Cerebellar nuclear complex (tissue), 1 donor: ENCODE measurements around the gene RALGAPA2.

Experiments used
- DNase-seq, 2 experiments: peaks; one replicate each; lab custom pipeline; 2025; lab: John Stamatoyannopoulos, UW

RALGAPA2 gene

DNA sequence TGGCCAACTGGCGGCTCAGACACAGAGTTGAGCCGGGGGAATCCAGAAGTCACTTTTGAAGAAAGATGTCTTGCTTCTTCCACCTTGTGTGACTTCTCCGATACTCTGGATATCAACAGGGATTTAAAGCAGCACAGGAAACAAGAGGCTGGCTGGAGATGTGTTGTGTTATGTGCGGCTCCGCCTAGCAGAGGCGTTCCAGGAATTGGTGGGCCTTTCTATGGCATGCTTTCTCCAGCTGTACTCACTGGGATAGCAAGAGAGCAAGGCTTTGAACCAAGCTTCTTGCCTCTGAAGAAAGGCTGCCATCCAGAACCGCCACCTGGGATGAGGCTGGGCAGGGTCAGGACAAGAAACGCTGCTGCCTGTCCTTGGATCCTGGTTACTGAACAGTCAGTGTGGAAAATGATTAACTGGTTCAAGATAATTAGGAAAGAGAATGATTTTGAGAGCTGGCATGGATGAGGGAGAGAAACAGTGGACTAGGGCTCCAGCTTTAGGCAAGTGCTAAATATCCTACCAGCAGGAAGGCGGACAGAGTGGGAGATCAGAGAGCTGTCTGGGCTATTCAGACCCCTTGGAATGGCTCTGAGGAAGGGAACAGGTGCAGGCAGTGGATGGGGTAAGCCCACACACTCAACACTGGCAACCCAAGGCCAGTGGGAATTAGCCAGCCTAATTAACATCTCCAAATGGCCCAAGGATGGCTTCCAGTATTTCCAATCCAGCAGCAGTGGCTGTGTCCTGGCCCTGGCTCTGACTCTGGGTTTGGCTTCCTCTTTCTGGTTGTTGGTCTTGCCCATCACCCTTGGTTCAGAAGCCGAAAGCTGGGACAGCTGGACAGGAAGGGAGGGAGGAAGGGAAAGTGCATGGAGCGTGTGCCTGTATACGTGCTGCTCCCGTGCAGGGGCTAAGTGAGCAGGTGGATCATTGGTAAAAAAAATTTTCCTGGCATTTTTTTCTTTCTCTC lies 312.6 kb downstream of the RALGAPA2 start:
- DNase-seq = no peak

DNA sequence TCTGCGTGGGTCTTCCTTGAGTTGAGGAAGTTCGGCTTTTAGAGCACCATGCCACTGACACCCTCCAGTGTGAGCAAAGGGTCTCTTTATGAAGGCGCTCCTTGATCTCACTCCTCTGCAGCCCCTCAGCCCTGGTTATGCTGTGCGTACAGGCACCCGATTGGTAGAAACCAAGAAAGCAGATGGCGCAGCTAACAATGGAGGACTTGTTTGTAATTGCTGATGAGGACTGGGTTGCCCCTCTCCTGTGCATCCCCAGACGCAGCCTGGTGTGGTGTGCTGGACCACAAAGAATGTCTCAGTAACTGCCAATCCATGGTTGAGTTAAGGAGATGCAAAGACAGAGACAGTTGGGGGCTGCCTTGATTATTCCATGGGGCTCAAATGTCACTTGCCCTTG lies 314.3 kb downstream of the RALGAPA2 start:
- DNase-seq = no peak

DNA sequence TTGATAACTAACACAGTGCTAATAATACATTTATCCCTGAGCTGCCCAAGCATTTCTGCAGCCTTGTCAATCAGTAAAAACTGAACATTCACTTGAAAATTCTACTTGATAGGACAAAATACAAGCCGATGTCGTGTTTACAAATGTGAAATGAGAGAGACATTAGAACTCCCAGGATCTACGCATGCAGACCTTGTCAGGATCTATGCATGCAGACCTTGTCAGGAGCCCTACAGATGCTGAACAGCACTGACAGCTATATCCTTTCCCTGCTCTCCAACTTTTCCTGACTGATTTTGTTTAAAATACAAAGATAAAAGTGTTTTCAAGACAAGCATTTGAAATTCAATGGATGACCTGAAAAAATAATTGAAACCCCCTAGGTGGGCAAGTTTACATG lies 315.6 kb downstream of the RALGAPA2 start:
- DNase-seq = no peak

DNA sequence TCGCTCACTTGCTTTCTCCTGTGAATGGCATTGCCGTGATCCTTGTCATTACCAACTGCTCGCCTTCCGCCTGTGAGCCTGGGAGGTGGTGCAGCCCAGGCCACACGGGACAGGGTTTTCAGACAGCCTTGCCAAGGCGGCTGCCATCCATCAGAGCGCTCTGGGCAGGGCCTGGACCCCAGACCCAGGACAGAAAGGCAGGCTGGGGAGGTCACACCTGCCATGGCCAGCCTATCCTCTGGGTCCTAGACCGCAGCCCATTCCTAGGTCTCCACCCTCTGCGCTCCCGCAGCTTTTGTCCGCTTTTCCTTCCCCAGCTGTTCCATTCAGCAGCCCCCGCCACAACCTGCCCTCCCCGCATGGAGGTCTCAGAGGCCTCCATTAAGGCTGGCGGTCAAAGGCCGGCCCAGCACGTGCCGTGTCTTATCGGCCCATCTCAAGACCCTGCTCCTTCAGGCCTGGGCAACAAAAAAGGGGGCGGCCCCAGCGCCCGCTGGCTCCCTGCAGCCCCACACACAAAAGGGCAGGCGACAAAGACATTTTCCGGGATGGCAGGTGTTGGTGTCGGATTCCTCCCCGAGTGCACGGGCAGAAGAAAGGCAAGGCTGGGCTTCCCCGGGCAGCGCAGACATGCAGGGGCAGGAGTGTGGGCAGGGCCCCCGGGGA lies 316.4 kb downstream of the RALGAPA2 start:
- no peak for DNase-seq

DNA sequence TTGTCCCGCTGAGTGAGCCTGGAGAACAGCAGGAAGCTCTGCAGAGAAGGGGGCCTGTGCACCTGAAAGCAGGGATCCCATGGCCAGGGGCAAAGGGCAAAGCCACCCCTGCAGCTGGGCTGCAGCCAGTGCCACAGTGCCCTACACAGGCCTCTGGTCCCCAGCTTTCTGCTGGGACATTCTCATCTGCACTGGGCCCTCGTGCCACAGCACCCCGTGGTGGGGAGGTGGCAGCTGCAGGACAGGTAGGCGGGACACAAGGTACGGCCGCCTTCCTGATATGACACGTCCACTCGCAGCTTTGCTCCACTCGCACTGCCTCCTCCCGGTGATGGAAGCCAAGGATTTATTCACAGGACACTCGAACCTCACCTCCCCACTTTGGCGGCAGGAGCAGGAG lies 317.4 kb downstream of the RALGAPA2 start:
- DNase-seq = no peak

DNA sequence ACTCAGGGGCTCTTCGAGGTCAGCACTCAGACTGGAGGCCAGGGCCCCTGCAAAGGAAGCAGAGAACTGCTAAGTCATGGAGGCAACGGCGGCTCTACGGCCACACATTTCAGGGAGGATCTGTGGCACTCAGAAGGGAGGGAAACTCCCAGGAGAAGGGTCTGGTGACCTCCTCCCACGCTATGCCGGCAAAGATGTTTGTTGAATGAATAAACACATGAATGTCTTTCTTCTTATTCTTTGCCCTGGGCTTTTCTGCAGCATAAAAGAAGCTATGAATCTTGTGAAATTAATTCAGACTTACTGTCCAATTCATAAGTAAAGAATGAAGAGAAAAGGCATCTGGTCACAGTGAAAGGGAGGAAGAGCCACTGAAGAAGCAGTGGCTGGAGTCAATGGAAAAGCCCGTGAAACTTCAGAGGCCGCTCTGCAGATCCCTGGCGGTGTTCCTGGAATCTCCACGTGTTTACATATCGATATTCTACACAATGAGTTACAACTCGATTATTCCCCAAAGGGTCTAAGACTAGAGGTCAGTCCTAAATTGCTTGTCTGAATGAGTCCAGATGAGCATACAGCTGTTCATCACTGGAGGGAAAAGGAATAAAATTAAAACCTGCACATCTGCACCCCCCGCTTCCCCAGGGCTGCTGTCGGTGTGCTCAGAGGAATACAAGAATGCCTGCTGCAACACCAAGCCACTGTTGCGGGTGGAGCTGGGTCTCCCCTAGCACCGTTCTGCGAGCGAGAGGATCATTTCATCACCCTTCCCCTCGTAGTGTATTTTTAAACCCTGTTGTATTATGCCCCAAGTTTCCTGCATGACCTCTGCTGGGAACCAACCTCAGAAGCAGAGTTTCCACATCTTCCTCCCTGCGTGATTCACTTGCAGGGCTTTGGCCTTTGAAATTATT lies 319.0 kb downstream of the RALGAPA2 start:
- DNase-seq = no peak

DNA sequence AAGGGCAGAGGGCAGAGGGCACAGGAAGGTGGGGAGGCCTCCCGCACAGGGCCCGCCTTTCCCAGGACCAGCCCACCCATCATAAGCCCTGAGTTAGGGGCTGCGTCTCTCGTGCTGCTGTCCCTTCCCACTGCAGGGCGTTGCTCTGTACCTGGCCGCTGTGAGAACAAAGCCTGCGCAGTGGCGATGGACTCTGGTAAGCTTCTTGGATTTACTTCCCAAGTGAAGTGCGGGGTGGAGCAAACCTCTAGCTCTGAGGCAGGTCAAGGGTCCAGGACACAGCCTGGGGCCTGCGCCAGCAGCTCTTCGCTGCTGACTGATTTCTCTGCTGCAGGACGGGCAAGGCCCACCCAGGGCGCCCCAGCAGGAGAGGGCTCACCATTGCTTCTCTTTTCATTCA lies 320.7 kb downstream of the RALGAPA2 start:
- no peak for DNase-seq

DNA sequence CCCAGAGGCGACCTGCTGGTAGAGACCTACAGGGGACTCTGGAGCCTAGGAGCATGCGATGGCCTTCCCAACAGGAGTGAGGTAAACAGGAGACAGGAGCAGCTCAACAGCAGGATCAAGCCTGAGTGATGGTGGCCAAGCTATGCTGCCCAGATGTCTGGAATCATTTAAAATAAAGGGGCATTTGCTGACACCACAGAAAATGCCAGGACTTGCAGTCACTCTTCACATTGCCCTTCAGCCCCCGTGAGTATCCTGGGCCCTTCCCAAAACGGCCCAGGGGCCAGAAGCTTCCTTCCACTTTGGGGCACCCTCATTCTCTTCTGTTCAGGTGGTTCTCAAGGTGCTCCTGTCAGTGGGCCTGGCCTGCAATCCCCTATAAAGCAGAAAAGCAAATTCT lies 321.3 kb downstream of the RALGAPA2 start:
- DNase-seq = no peak

DNA sequence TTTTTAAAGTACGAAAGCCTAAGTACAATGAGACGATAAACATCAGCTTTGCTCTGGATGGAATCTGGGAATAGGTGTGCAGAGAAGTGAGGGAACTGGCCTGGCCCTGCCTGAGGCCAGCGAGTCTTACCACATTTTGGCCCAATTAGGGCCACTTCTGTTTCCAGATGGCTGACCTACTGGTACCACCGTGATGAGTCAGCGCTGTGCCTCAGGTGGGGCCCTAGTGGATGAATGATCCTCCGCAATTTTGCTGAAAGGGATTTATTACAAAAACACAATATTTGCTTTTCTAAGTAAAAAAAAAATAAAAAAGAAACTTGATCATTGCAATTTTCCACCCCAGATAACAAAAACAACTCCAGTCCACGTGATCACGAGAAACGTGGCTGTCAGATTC lies 322.1 kb downstream of the RALGAPA2 start:
- no peak for DNase-seq

DNA sequence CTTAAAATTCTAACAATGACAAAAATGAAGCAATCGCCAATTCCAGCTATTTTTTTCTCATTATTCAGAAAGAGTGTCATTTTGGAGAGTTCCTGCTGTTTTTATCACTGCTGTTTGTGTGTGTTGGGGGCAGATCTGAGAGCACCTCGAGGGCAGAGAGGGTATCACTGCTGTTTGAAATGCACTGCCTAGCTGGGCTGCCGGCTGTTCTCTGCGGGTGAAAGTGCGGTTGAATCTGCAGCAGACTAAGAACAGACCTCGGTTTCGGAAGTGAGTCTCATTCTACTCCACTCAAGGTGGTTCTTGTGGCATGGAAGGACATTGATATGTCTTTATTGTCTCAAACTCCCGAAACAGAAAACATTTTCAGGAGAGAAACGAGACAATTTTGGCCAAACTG lies 326.3 kb downstream of the RALGAPA2 start:
- DNase-seq = no peak

DNA sequence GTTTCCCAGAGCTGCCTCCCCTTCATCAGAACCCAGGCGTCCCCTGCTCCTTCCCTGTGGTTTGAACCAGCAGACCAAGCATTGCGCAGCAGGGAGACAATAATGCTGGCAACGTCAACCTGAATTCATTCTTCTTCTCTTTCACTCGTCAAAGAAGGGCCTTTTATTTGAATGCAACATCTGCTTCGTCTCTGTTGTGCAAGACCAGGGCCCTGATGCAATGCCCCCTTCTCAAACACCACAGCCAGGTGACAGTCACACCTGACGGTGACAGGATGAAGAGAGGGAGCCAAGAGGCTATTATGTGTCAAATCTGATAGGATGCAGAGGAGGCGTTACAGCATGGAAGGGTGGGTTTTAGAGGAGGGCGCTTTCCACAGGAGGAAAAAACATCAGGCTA lies 336.6 kb downstream of the RALGAPA2 start:
- DNase-seq = no peak

DNA sequence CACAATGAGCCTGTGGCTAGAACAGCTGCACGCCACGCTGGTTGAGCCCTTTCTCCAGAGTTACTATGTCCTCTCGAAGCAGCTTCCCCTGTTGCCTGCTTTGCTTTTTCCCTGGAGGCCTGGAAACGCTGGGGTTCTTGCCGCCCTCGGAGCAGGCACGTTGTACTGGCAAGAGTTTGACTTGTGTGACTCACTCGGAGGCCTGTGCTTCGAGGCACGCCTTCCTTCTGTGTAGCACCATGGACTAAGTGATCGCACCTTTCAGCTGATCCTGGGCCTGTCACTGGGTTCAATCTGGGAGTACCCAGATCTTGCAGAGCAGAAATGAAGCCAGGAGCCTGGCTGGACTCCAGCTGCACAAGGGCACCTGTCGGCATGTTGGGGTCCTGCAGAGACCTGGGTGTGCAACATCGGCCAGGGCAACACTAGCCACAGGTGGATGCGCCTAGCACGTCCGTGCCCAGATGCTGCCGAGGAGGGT lies 339.3 kb downstream of the RALGAPA2 start:
- no peak for DNase-seq

DNA sequence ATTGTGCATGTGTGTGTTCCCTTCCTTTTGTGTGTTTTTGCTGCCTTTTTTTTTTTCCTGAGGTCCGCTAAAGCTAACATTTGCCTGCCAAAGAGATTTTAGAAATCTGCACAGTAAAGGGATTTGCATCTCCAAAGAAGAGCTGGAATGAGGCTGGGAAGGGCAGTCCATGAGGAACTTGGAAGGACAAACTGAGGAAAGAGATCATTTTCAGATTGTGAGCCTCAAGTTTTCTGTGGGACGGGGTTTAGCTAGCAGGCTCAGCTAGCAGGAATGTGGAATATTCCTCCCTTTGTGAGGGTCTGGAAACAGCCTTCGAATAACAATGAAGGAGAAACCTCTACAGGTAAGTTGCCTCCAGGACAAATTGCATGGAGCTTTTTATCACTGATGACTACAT lies 340.8 kb downstream of the RALGAPA2 start:
- DNase-seq = no peak

DNA sequence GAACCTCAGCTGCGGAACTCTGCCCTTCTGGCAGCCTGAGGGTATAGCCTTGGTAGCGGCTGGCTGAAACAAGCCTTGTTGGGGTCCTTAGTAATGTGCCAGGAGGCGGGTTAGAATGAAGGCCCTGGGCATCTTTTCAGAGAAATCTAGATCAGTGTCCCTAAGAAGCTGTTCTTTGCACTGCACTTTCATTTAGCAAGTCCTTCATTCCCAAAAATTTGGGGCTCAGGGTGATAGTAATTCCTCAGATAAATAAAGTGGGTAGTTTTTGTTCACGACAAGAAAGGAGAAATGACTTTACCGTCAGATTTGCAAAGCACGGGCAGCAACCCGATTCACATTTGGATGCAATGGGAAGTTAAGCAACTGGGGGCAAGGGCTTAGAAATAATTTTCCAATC lies 341.4 kb downstream of the RALGAPA2 start:
- no peak for DNase-seq

DNA sequence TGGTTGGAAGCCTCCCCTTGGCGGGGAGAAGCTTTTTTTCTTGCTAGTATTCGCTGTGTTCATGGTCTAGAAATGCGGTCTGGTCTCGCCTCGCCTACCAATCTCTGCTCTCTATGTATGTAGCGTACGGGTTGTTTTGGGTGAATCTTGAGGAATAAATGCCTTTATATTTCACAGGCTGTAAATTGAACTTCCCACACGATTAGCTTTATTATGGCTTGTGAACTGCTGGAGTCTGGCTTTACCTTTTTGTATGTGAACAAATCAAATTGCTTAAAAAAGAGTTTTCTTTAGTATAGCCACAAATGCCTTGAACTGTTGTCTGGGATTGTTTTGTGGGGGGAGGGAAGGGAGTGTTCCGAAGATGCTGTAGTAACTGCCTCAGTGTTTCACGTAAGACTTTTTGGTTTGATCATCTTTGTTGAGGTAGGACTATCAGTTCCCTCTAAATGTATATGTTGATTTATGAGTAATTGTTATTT lies 342.3 kb downstream of the RALGAPA2 start:
- DNase-seq = peak in 1 of 2 experiments; percentile 37

DNA sequence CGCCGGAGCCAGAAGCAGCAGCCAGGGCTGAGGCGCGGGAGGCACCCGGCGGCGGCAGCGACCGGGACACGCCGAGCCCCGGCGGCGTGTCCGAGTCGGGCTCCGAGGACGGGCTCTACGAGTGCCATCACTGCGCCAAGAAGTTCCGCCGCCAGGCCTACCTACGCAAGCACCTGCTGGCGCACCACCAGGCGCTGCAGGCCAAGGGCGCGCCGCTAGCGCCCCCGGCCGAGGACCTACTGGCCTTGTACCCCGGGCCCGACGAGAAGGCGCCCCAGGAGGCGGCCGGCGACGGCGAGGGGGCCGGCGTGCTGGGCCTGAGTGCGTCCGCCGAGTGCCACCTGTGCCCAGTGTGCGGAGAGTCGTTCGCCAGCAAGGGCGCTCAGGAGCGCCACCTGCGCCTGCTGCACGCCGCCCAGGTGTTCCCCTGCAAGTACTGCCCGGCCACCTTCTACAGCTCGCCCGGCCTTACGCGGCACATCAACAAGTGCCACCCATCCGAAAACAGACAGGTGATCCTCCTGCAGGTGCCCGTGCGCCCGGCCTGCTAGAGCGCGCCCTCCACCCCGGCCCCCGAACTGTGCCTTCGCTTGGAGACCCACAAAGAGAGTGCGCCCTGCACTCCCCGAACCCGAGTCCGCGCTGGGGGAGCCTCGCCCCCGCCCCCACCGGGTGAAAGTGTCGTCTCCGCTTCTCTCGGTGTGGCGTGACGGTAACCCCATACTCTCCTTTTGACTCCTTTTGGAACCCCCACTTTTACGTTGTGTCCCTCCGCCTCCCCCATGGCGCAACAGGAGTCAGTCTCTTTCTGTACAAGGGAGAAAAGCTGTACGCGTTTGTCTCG lies 343.0 kb downstream of the RALGAPA2 start:
- peak in 1 of 2 experiments; percentile 54 for DNase-seq

DNA sequence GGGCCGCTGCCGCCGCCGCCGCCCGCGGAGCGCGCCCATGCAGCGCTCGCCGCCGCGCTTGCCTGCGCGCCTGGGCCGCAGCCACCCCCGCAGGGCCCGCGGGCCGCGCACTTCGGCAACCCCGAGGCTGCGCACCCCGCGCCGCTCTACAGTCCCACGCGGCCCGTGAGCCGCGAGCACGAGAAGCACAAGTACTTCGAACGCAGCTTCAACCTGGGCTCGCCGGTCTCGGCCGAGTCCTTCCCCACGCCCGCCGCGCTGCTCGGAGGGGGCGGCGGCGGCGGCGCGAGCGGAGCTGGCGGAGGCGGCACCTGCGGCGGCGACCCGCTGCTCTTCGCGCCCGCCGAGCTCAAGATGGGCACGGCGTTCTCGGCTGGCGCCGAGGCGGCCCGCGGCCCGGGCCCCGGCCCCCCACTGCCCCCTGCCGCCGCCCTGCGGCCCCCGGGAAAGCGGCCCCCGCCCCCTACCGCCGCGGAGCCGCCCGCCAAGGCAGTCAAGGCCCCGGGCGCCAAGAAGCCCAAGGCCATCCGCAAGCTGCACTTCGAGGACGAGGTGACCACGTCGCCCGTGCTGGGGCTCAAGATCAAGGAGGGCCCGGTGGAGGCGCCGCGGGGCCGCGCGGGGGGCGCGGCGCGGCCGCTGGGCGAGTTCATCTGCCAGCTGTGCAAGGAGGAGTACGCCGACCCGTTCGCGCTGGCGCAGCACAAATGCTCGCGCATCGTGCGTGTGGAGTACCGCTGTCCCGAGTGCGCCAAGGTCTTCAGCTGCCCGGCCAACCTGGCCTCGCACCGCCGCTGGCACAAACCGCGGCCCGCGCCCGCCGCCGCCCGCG lies 343.8 kb downstream of the RALGAPA2 start:
- no peak for DNase-seq

DNA sequence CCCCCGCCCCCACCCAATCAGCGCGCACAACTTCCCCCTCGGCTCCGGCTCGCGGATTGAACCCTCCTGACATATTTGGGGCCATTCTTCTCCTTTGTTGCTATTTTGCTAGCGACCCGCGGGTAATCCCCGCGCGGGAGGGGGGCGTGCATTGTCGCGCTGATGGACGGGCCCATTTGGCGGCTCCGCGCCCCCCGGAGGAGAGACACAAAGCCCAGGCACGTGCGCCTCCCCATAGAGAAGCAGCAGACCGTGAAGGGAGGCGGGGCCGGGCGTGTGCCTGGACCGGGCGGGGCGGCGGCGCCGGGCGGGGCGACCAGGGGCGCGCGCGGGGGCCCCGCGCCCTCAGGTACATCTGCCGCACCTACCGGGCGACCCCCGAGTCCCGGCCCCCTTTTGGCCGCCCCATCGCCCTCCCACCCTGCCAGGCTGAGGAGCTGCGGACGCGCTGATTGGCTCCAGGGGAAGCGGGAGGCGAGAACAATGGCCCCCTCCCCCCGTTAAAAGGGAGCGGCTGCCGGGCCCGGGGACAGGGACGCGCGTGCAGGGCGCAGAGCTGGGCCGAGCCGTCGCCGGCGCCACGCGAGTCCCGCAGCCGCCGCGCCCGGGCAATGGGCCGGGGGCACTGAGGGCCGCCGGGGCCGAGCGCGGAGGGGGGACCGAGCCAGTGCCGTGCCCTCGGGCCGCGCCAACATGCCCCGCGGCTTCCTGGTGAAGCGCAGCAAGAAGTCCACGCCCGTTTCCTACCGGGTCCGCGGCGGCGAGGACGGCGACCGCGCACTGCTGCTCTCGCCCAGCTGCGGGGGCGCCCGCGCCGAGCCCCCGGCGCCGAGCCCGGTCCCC lies 344.6 kb downstream of the RALGAPA2 start, which contains the start of gene INSM1:
INSM1 (plus strand) TSS at position 530 of the 843 bp plus-strand sequence; CDS start at position 694, 164 bp downstream.
- DNase-seq = peak in 1 of 2 experiments; percentile 31
